ENCODE results near the gene GPX4.

Gene GPX4

DNA sequence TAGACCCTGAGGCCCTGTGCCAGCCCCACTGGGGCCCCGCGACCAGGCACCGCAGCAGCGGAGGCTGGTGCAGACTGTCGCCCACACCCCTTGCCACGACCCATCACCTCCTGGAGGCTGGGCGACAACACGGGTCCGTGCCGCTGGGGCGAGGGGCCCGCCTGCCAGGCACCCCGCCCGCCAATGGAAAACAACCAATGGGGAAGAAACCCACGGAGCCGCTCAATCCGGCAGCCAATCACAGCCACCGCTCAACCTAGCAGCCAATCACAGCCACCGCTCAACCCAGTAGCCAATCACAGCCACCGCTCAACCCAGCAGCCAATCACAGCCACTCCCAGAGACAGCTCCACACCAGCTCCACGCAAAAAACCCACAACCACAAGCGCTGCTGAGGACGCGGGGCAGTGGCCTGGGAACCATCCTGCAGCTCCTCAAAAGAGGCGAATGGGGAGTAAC, 29.7 kb downstream of the GPX4 start:
- no peak for DNase-seq

DNA sequence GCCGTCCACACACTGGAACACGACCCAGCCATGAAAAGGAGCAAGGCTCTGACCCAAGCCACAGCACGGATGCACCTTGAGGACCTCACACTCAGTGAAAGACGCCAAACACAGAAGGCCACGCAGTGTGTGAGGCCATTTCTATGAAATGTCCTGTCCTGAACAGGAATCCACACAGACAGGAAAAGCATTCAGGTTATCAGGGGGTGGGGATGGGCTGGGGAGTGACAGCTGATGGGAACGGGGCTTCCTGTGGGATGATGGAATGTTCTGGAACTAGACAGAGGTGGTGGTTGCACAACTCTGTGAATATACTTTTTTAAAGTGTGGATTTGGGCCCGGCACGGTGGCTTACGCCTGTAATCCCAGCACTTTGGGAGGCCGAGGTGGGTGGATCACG, 30.6 kb downstream of the GPX4 start:
- no peak for DNase-seq

GRCh38 chr19:1135454-1135853, 31.7 kb downstream of the GPX4 start:
- no peak for DNase-seq

DNA sequence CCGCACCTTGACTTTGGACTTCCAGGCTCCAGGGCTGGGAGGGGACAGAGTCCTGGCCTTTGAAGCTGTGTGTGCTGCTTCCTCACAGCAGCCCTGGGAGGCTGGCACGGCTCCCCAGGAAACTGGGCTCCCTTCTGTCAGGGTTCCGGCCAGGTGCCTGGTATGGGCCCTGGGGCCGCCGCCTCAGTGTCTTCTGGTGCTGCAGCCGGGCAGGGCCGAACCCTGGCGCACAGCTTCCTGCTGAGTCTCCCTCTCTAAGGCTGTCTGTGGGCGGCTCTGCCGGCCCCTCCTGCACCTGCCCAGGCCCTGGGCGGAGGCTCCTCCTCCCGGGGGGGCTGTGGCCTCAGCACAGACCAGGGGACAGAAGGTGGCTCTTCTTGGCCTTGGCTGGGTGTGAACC, 32.4 kb downstream of the GPX4 start:
- DNase-seq = no peak

GRCh38 chr19:1136621-1137317, 33.0 kb downstream of the GPX4 start:
- no peak for DNase-seq

GRCh38 chr19:1138121-1138520, 34.3 kb downstream of the GPX4 start:
- no peak for DNase-seq

DNA sequence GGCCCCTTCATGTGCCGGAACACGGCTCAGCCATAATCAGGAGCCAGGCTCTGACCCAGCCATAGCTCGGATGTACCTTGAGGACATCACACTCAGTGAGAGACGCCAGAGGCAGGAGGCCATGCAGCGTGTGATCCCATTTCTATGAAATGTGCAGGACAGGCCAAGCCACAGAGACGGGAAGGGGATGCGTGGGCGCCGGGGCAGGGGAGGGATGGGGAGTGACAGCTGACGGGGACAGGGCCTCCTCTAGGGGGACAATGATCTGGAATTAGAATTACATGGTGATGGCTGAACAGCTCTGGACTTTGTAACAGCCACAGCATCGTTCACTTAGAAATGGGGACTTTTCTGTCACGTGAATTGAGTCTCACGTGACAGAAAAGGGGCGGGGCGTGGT, 35.3 kb downstream of the GPX4 start:
- DNase-seq = no peak

DNA sequence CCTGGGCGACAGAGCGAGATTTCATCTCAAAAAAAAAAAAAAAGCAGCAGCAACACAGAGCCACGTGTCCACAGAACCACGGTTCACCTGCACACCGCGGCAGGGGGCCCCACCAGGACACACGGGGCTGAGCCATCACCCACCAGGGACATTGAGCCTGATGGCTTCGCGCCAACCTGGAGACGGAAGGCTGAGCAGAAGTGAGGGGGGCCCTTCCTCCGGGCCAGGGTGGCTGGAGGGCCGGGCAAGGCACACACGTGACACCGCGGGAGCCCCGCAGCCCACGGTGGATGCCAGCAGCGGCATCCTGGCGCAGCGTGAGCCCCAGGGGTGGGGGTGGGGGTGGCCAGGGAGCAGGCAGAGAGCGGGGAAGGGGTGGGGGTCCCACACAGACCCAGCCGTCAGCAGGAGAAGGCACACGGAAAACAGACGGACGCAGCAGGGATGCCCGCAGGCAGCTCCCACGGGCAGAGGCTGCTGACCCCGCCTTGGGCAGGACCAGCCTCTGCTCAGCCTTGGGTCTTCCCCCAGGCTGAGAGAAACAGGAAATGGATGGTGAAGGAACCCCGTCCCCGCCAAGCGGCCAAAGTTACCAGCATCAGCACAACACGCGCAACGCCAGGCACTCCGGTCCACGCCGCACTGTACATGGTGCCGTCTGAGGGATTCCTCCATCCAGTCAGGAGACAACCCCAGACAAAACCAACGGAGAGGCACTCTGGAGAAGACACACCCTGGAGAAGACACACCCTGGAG, 36.7 kb downstream of the GPX4 start:
- DNase-seq = no peak

- DNase-seq = no peak
These were observed 38.1 kb downstream of the GPX4 start for GRCh38 chr19:1141944-1142343.

GRCh38 chr19:1143828-1144399, 40.1 kb downstream of the GPX4 start:
- DNase-seq = no peak

DNA sequence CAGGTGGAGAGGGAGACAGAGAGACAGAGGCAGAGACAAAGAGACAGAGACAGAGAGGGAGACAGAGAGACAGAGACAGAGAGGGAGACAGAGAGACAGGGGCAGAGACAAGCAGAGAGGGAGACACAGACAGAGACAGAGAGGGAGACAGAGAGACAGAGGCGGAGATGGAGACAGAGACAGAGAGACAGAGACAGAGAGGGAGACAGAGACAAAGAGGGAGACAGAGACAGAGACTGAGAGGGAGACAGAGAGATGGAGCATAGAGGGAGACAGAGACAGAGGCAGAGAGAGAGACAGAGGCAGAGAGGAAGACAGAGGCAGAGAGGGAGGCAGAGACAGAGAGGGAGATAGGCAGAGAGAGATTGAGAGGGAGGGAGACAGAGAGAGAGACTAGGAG, 40.9 kb downstream of the GPX4 start:
- DNase-seq = no peak

DNA sequence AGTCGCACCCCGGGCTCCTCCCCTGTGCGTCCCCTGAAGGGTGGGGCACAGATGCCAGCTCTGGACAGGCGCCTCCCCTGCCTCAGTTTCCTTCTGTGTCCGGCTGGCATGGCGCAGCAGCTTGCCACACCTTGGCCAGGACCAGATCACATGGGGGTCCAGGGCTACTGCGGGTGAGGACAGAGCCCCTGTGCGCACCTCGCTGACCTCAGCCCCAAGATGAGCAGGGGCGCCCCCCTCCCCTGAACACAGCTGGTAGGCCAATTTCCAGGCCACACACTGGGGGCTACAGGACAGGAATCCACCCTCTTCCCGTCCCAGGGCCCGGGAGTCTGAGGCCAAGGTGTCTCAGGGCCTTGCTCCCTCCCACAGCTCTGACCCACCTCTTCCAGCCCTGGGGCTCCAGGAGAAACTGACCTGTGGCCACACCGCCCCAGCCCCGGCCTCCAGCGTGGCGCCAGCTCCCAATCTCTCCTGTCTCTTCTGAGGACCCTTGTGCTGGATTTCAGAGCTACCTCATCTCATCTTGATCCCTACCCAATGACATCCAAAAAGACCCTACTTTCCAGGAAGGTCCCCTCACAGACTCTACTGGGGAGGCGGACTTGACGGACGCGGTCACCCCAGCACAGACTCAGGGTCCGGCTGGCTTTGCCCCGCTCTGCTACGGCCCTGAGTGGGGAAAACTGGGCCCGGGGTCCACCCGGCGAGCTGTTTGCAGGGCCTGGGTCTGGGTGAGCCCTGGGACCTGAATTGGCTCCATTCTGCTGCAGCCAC, 42.0 kb downstream of the GPX4 start:
- no peak for DNase-seq

GRCh38 chr19:1146412-1146699, 42.6 kb downstream of the GPX4 start:
- no peak for DNase-seq

GRCh38 chr19:1146858-1147780, 43.3 kb downstream of the GPX4 start:
- DNase-seq = no peak

DNA sequence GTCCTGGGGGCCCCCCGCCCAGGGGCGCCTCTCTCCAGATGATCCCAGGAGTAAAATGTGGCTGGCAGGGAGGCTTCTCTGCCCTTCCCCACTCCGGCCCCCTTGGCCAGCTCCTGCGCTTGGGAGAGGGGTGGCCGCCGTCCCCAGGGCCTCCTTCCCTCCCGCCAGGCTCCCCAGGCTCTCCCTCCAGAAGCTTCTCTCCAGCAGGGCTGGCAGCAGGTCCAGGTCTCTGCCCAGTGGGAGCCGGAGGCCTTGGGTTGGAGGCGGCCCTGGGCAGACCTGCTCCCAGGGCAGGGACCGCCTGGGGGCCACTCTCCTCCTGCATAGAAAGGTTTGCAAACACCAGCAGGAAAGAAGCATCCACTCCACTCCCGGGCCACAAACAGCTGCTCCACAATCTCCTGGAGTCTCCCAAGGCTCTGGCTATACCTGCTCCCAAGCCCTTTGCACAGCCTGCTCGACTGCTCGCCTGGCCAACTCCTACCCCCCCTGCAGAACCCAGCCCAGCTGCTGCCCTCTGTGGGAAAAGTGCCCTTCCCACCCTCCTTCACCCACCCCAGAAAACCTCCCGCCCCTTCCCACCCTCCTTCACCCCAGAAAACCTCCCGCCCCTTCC, 44.2 kb downstream of the GPX4 start:
- no peak for DNase-seq

- DNase-seq = no peak
These were observed 45.7 kb downstream of the GPX4 start for GRCh38 chr19:1149259-1150045.

DNA sequence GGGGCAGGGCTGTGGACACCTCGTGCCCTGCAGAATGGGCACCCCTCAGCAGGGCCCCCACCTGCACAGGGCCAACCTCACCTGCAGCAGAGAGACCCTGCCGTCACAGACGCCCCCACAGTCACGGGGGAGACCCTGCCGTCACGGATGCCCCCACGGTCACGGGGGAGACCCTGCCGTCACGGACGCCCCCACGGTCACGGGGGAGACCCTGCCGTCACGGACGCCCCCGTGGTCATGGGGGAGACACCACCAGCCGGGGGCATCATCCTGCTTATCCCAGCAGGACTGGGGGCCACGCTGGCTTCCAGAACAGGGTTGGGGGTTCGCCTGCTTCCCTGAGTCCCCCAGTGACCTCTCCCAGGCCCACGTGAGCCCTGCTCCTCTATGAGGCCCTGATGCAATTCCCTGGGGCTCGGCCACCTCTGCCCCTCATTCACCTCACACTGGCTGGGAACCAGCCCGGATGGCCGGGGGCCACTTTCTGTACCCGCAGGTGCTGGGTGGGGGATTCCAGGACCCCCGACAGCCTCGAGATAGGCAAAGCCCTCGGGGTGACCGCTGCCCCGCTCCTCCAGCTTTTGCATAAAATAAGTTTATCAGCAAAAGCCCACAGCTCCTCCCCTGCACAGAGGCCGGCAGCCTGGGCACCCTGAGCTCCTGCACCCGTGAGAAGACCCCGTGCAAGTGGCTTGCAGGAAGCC, 46.7 kb downstream of the GPX4 start:
- DNase-seq = no peak

DNA sequence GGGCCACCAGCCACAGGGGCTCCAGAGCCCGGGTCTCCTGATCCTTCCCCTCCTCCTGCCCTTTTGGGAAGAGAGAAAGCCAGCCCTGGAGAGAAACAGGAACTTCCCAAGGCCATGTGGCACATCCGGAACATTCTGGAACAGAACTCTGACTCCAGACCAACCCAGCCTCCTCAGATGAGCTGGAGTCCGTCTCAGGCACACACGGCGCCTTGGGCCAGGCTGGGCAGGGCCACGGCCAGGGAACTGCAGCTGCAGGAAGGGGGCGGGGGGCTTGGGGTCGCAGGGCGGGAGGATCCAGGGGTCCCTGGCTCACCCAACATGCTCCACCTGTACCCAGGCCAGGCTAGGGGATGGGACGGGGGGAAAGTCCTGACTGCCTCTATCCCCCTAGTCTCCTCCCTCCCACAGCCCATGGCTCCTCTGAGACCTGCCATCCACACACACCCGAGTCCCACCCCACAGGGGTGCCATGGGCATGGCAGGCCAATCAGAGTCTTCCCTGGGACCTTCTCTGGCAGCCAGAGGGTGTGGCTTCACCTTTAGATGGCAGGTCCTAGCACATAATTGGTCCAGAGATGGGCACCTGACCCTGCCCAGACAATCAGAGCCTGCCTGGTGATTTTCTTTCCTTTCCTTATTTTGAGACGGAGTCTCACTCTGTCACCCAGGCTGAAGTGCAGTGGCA, 47.4 kb downstream of the GPX4 start:
- no peak for DNase-seq

GRCh38 chr19:1151917-1152587, 48.3 kb downstream of the GPX4 start:
- no peak for DNase-seq
